Nephron (organoid): ENCODE measurements around the gene ATXN7L2.
A peak's percentile ranks its signal among the peaks of the same experiment; 100 is the strongest.

Experiments
- H3K27ac Mint-ChIP-seq, 3 experiments: 2 replicates each; pipeline ENCODE4 v1.8.0; 2020; ENCODE audit warnings: mixed read lengths in 3 of 3, mild to moderate bottlenecking in 2 of 3, moderate library complexity in 1 of 3
- H3K27me3 Mint-ChIP-seq: 2 replicates; pipeline ENCODE4 v1.8.0; 2021; ENCODE audit warnings: low read depth, mild to moderate bottlenecking, moderate library complexity, mixed read lengths
- H3K36me3 Mint-ChIP-seq: 2 replicates; pipeline ENCODE4 v1.8.0; 2020; ENCODE audit warnings: low read depth, mixed read lengths
- H3K4me1 Mint-ChIP-seq: 2 replicates; pipeline ENCODE4 v1.8.0; 2020; ENCODE audit warnings: mixed read lengths
- H3K4me3 Mint-ChIP-seq, 3 experiments: 2 replicates each; pipeline ENCODE4 v1.8.0; 2020; ENCODE audit warnings: mild to moderate bottlenecking in 3 of 3, mixed read lengths in 3 of 3, moderate library complexity in 2 of 3
- H3K9me3 Mint-ChIP-seq: 2 replicates; pipeline ENCODE4 v1.8.0; 2020; ENCODE audit warnings: mixed read lengths
- TF ChIP-seq, protein P1 (sequence below), 3 experiments: fragments of 200-600 bp; sonication (generic); IDR thresholded peaks; one replicate each; pipeline ENCODE4 v1.5.0; 2021; ENCODE audit warnings: antibody characterized with exemption in 3 of 3; ENCODE audit not compliant: unreplicated experiment in 3 of 3

ATXN7L2 gene

DNA sequence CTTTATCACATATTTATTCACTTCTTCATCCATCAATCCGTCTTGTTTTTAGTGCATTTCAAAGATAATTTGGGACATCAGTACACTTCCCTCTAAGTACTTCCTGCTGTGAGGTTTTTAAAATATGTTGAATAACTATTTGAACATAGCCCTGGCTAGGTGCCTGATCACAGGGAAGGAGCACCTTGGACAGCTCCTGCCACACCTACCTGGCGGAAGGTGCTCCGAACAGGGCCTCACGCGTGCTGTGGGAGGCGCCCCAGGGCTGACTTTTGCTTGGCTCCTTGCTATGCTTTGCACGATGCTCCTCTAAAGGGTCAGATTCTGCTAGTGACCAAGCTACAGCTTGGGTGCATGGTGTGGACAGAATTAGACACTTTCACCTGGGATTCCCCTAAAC is 4.9 kb upstream of the ATXN7L2 start:
- TF ChIP-seq, protein P1, sequence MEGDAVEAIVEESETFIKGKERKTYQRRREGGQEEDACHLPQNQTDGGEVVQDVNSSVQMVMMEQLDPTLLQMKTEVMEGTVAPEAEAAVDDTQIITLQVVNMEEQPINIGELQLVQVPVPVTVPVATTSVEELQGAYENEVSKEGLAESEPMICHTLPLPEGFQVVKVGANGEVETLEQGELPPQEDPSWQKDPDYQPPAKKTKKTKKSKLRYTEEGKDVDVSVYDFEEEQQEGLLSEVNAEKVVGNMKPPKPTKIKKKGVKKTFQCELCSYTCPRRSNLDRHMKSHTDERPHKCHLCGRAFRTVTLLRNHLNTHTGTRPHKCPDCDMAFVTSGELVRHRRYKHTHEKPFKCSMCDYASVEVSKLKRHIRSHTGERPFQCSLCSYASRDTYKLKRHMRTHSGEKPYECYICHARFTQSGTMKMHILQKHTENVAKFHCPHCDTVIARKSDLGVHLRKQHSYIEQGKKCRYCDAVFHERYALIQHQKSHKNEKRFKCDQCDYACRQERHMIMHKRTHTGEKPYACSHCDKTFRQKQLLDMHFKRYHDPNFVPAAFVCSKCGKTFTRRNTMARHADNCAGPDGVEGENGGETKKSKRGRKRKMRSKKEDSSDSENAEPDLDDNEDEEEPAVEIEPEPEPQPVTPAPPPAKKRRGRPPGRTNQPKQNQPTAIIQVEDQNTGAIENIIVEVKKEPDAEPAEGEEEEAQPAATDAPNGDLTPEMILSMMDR (IDR thresholded peaks at IDR 0.05; ENCODE audit: unreplicated experiment in 3 of 3), result no peak
- Mint-ChIP-seq H3K36me3 (no peaks in the 10 kb centered on the region), H3K4me1 (peaks cover 4% of the 10 kb centered on the region), H3K9me3 (no peaks in the 10 kb centered on the region), H3K27me3 (peaks cover 70% of the 10 kb centered on the region), H3K4me3 (no peak overlapping the region), H3K27ac (no peak overlapping the region)

DNA sequence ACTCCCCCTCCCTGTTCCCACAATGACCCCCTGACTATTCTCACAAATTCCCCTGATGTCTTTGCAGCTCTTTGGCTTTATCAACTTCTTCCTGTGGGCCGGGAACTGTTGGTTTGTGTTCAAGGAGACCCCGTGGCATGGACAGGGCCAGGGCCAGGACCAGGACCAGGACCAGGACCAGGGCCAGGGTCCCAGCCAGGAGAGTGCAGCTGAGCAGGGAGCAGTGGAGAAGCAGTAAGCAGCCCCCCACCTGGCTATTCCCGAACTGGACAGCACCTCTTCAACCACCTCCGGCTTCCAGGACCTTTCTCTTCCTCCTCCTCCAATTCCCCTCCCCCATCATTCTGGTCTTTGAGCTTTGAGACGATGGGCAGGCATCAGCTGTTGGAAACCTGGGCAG is 4.4 kb upstream of the ATXN7L2 start:
- H3K27me3 Mint-ChIP-seq, result peaks cover 68% of the 10 kb centered on the region
- H3K36me3 Mint-ChIP-seq, result no peaks in the 10 kb centered on the region
- no peak overlapping the region for H3K27ac Mint-ChIP-seq
- H3K9me3 Mint-ChIP-seq, result no peaks in the 10 kb centered on the region
- peaks cover 4% of the 10 kb centered on the region for H3K4me1 Mint-ChIP-seq
- TF ChIP-seq, protein P1 (IDR thresholded peaks at IDR 0.05; ENCODE audit: unreplicated experiment in 3 of 3), result no peak
- H3K4me3 Mint-ChIP-seq, result no peak overlapping the region

DNA sequence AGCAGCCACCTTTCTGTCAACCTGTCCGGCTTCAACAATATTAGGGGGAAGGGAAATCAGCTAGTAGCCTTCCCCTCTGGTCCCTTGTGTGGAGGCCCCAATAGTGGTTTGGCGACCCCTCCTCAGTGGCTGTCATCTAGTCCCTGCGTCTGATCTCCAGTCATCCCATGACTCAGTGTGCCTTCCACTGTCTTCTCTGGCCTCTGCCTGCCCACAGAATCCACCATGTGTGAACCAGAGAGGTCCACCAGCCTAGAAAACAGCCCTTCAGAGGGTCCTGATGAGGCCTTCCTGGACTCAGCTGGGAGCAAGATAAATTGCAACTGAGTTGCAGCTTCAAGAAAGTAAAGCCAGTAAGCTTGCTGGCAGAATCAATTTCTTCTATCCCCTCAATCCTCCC is 3.8 kb upstream of the ATXN7L2 start:
- no peaks in the 10 kb centered on the region for H3K36me3 Mint-ChIP-seq
- H3K27ac Mint-ChIP-seq, result no peak overlapping the region
- TF ChIP-seq, protein P1 (IDR thresholded peaks at IDR 0.05; ENCODE audit: unreplicated experiment in 3 of 3), result no peak
- peaks cover 8% of the 10 kb centered on the region for H3K4me1 Mint-ChIP-seq
- H3K4me3 Mint-ChIP-seq, result no peak overlapping the region
- peaks cover 63% of the 10 kb centered on the region for H3K27me3 Mint-ChIP-seq
- no peaks in the 10 kb centered on the region for H3K9me3 Mint-ChIP-seq

DNA sequence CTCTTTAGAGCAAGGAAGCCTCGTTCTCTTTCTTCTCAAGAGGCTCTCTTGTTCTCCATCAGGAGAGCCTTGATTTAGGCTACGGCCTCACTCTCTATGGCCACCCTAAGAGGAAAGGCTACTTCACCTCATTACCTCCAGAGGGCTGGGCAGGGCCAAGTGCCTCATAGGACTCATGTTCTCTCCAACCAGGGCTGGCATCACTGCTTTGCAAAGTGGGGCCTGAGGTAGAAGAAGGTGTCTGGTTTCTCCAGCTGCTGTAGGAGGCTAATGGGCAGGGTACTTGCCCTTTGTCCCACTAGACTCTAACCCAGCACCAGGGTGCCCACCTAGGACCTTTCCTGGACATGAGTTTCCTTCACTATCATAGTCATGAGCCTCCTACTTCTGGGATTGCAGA is 2.1 kb upstream of the ATXN7L2 start:
- H3K36me3 Mint-ChIP-seq, result peaks cover 11% of the 10 kb centered on the region
- H3K4me3 Mint-ChIP-seq, result no peak overlapping the region
- H3K27me3 Mint-ChIP-seq, result peaks cover 49% of the 10 kb centered on the region
- peaks cover 21% of the 10 kb centered on the region for H3K4me1 Mint-ChIP-seq
- TF ChIP-seq, protein P1 (IDR thresholded peaks at IDR 0.05; ENCODE audit: unreplicated experiment in 3 of 3), result no peak
- no peak overlapping the region for H3K27ac Mint-ChIP-seq
- no peaks in the 10 kb centered on the region for H3K9me3 Mint-ChIP-seq

DNA sequence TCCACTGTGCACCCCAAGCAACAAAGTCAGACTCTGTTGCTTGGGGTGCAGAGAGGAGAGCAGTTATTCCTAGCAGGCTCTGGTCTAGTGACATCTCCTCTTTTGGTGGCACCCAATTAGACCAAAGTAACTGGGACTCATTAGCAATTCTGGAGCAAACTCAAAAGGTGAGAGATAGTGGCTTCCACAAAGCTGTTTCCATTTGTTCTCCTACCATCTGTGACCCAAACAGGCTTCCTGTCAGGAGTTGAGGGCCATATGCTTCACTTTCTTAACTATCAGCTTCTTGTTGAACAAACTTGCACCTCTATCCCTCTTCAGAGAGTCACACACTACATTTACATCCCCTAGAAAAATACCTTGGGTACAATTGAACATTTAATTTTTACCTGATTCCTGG is 1.5 kb upstream of the ATXN7L2 start:
- H3K27me3 Mint-ChIP-seq, result peaks cover 43% of the 10 kb centered on the region
- peaks cover 22% of the 10 kb centered on the region for H3K4me1 Mint-ChIP-seq
- TF ChIP-seq, protein P1 (IDR thresholded peaks at IDR 0.05; ENCODE audit: unreplicated experiment in 3 of 3), result no peak
- H3K9me3 Mint-ChIP-seq, result no peaks in the 10 kb centered on the region
- H3K4me3 Mint-ChIP-seq, result peak overlapping the region; percentile 23 to 90 (median 41)
- no peak overlapping the region for H3K27ac Mint-ChIP-seq
- H3K36me3 Mint-ChIP-seq, result peaks cover 12% of the 10 kb centered on the region

DNA sequence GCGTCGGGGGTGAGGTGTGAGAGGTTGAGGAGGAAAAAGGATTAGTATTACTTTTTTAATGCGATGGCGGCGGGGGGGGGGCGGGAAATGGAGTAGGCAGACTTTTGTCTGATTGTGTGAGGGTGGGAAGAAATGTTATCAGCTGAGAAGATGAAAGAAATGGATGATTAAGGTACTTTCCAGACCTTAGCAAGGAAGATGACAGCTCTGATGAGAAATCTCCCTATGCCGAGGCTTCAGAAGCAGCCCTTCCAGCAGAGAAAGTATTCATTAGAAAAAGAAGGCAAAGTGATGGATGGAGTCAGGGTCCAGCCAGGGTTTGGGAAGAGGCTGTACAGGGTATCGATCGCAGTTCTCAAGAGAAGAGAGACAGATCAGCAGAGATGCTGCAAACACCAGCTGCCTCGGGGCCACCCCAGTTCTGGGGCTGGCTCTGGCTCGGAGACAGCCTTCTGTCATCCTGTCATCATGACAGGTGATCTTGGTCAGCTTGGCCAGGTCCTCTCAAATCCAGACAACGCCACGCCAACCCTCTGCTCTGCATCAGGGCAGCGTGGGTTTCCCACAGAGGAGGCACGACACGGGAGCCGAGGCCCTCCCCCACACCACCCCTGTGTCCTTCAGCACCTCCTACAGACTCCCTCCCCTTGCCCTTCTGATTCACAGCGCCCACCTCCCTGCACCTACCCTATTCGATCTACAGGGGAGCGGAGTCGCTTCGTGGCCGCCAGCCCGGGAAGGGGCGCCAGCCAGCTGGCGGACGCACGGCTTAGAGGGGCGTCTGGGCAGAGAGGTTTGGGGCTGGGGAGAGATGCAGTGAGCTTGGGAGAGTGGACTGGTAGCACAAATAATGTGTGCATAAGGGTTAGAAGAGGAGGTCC is 674 bp upstream of the ATXN7L2 start:
- Mint-ChIP-seq H3K27me3 (peaks cover 38% of the 10 kb centered on the region), H3K9me3 (no peaks in the 10 kb centered on the region), H3K36me3 (peaks cover 12% of the 10 kb centered on the region), H3K4me1 (peaks cover 25% of the 10 kb centered on the region), H3K27ac (peak overlapping the region; percentile 46 to 90 (median 81)), H3K4me3 (peak overlapping the region; percentile 90 to 98 (median 94))
- TF ChIP-seq, protein P1 (IDR thresholded peaks at IDR 0.05; ENCODE audit: unreplicated experiment in 3 of 3), result peak in 2 of 3 experiments; percentile 8 to 9
